22Rv1 (cell line): ENCODE data around the gene DCDC2.

Source experiments
- CTCF ChIP-seq: fragments of 450-650 bp; IDR thresholded peaks from 2 replicates; pipeline ENCODE4 v1.5.1; 2017; ENCODE audit warnings: mild to moderate bottlenecking
- ZFX ChIP-seq: fragments of 450-650 bp; IDR thresholded peaks from 2 replicates; pipeline ENCODE4 v1.6.1; 2017; ENCODE audit warnings: antibody characterized with exemption, borderline replicate concordance

DNA sequence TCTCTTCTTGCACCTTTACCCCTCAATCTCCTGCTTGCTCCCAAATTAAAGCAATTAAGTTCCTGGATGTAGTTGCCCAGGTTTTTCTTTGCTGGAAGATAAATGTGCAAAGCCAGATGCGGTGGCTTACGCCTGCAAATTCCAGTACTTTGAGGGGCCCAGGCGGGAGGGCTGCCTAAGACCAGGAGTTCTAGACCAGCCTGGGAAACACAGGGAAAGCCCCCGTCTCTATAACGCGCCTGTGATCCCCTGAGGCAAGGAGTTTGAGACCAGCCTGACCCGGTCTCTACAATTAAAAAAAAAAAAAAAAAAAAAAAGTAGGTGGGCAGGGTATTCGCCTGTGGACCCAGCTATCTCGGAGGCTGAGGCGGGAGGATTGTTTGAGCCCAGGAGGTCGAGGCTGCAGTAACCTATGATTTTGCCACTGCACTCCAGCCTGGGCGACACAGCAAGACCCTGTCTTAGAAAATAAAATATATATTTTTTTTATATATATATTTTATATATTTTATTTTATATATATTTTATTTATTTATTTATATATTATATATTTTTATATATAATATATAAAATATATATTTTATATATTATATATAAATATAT, 461 bp upstream of the DCDC2 start:
- TF ChIP-seq CTCF, result no peak
- no peak for TF ChIP-seq ZFX
